ENCODE results near the gene CYP2D6.
"Not testable (repeated sequence)": the region's sequence is repeated elsewhere in the genome, so short reads cannot be mapped to it uniquely, and the experiment has no call there.

DNA sequence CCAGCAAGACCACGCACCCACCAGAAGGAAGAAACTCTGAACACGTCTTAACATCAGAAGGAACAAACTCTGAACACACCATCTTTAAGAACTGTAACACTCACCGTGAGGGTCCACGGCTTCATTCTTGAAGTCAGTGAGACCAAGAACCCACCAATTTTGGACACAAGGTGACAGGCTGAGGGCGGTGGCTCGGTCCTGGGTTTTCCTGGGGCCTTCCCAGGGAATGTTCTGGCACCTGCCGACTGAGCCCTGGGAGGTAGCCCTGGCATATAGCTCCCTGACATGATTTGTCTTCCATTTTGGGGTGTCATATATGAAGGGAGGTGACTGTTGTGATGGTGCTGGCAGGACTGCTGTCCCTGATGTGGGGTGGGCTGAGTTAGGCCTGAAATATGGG is 8.9 kb upstream of the CYP2D6 start:
- TF ChIP-seq, protein P1, sequence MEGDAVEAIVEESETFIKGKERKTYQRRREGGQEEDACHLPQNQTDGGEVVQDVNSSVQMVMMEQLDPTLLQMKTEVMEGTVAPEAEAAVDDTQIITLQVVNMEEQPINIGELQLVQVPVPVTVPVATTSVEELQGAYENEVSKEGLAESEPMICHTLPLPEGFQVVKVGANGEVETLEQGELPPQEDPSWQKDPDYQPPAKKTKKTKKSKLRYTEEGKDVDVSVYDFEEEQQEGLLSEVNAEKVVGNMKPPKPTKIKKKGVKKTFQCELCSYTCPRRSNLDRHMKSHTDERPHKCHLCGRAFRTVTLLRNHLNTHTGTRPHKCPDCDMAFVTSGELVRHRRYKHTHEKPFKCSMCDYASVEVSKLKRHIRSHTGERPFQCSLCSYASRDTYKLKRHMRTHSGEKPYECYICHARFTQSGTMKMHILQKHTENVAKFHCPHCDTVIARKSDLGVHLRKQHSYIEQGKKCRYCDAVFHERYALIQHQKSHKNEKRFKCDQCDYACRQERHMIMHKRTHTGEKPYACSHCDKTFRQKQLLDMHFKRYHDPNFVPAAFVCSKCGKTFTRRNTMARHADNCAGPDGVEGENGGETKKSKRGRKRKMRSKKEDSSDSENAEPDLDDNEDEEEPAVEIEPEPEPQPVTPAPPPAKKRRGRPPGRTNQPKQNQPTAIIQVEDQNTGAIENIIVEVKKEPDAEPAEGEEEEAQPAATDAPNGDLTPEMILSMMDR (IDR thresholded peaks at IDR 0.05): not testable (repeated sequence)
- not testable (repeated sequence) for TF ChIP-seq ZFX (IDR thresholded peaks at IDR 0.05; ENCODE audit: borderline replicate concordance)

Measured in 22Rv1 (cell line).